ENCODE measurements around the gene FAM171A1.

The FAM171A1 gene

GRCh38 chr10:15373199-15373598 is 2.1 kb upstream of the FAM171A1 start:
- DNase-seq = no peak

GRCh38 chr10:15370212-15370855 is 755 bp downstream of the FAM171A1 start:
- DNase-seq = no peak

GRCh38 chr10:15369256-15370211 is 1.6 kb downstream of the FAM171A1 start:
- DNase-seq = no peak

- no peak for DNase-seq
Observed at GRCh38 chr10:15368101-15368855, 2.8 kb downstream of the FAM171A1 start.

GRCh38 chr10:15367296-15368085 is 3.6 kb downstream of the FAM171A1 start:
- no peak for DNase-seq

- DNase-seq = no peak
Observed at GRCh38 chr10:15365692-15366091, 5.4 kb downstream of the FAM171A1 start.

GRCh38 chr10:15364001-15364400 is 7.1 kb downstream of the FAM171A1 start:
- DNase-seq = no peak

- DNase-seq = no peak
Observed at GRCh38 chr10:15363031-15363430, 8.1 kb downstream of the FAM171A1 start.

- DNase-seq = no peak
Observed at GRCh38 chr10:15361131-15361530, 10.0 kb downstream of the FAM171A1 start.

- DNase-seq = no peak
Observed at GRCh38 chr10:15360566-15360965, 10.5 kb downstream of the FAM171A1 start.

- DNase-seq = no peak
Observed at GRCh38 chr10:15353471-15354017, 17.5 kb downstream of the FAM171A1 start.

GRCh38 chr10:15352836-15353235 is 18.3 kb downstream of the FAM171A1 start:
- no peak for DNase-seq

GRCh38 chr10:15352201-15352600 is 18.9 kb downstream of the FAM171A1 start:
- DNase-seq = no peak

- DNase-seq = no peak
Observed at GRCh38 chr10:15351099-15351820, 19.8 kb downstream of the FAM171A1 start.

GRCh38 chr10:15349112-15349511 is 22.0 kb downstream of the FAM171A1 start:
- no peak for DNase-seq

- no peak for DNase-seq
Observed at GRCh38 chr10:15348579-15348978, 22.5 kb downstream of the FAM171A1 start.

GRCh38 chr10:15347150-15347549 is 23.9 kb downstream of the FAM171A1 start:
- DNase-seq = no peak

GRCh38 chr10:15346440-15347141 is 24.5 kb downstream of the FAM171A1 start:
- DNase-seq = no peak

- DNase-seq = no peak
Observed at GRCh38 chr10:15345450-15345849, 25.6 kb downstream of the FAM171A1 start.

- DNase-seq = peak; percentile 29
Observed at GRCh38 chr10:15344876-15345285, 26.2 kb downstream of the FAM171A1 start.
